Memory B cell (primary cell): ENCODE measurements around the gene GNAZ.

ENCODE experiments used
- ATAC-seq: fragments of 150-1000 bp; cut with Tn5 transposase; 2 replicates; pipeline ENCODE4 v1.10.0; 2021; ENCODE audit warnings: low read depth, mild to moderate bottlenecking, moderate library complexity
- DNase-seq, 2 donors: peaks; one replicate each; pipeline ENCODE4 v3.0.0; 2022; ENCODE audit warnings: low spot score in 2 of 2
- H3K27ac Mint-ChIP-seq: one replicate; pipeline ENCODE4 v1.8.0; 2022; ENCODE audit warnings: mild to moderate bottlenecking, moderate library complexity, mixed read lengths
- H3K27me3 Mint-ChIP-seq: one replicate; pipeline ENCODE4 v1.8.0; 2022; ENCODE audit warnings: mixed read lengths
- H3K36me3 Mint-ChIP-seq: one replicate; pipeline ENCODE4 v1.8.0; 2022; ENCODE audit warnings: mild to moderate bottlenecking, mixed read lengths
- H3K4me1 Mint-ChIP-seq: one replicate; pipeline ENCODE4 v1.8.0; 2022; ENCODE audit warnings: mixed read lengths
- H3K4me3 Mint-ChIP-seq: one replicate; pipeline ENCODE4 v1.8.0; 2022; ENCODE audit warnings: mild to moderate bottlenecking, moderate library complexity, mixed read lengths
- H3K9me3 Mint-ChIP-seq: one replicate; pipeline ENCODE4 v1.8.0; 2022; ENCODE audit warnings: mixed read lengths

The GNAZ gene

DNA sequence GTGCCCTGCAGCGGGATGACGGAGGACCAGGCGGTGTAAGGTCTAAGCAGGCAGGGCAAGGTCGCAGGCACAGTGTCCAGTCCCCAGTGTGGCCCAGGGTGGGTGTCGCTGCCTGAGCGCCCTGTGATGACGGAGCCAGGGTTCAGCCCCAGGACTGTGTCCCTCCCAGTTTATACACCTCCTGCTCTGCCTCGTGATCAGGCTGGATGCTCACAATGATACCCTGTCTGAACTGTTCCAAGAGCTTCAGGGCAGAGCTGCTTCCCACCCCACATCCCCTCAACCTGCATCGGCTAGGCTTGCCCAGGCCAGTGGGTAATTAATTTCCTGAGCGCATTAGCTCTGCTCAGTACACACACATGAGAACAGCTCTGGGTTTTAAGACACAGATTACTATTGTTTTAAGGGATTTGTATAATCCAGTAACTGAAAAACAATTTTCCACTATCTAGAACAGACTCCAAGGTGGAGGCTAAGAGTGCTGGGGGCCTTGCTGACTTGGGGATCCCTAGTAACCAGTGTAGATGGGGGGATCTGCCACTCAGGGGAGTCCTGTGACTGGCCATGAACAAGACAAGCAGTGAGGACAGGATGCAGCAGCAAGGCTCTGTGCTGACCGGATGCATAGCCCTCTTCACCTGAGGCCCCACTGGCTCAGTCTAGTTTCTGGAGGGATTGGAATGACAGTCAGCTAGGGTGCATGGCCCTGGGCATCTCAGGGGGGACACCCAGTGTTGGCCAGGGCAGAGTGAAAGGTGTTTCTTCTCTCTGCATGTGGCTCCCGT, 34.1 kb downstream of the GNAZ start:
- Mint-ChIP-seq H3K4me3 (no peak overlapping the region), H3K27me3 (no peaks in the 10 kb centered on the region), H3K27ac (no peak overlapping the region), H3K4me1 (no peaks in the 10 kb centered on the region), H3K9me3 (no peaks in the 10 kb centered on the region), H3K36me3 (no peaks in the 10 kb centered on the region)
- DNase-seq (no peak), ATAC-seq (no peak)

DNA sequence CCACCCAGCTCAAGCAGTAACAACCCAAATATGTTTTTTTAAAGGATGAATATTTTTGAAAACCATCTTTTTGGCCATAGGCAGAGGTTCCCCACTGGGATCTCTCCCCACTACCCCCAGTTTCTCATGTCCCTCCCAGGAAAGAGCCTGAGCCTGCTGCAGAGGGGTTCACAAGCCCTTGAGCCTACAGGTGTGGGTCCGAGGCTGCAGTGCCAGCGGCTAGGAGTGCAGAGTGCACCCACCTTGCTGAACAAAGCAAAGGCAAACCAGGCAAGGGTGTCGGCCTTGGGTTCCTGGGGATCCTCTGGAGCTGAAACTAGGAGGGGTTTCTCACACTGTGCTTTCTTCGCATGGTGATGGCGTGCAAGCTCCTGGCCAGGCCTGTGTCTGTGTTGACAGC, 35.0 kb downstream of the GNAZ start:
- H3K27ac Mint-ChIP-seq = no peak overlapping the region
- H3K4me1 Mint-ChIP-seq = no peaks in the 10 kb centered on the region
- H3K27me3 Mint-ChIP-seq = no peaks in the 10 kb centered on the region
- no peaks in the 10 kb centered on the region for H3K36me3 Mint-ChIP-seq
- no peak for ATAC-seq
- H3K4me3 Mint-ChIP-seq = no peak overlapping the region
- no peaks in the 10 kb centered on the region for H3K9me3 Mint-ChIP-seq
- no peak for DNase-seq

DNA sequence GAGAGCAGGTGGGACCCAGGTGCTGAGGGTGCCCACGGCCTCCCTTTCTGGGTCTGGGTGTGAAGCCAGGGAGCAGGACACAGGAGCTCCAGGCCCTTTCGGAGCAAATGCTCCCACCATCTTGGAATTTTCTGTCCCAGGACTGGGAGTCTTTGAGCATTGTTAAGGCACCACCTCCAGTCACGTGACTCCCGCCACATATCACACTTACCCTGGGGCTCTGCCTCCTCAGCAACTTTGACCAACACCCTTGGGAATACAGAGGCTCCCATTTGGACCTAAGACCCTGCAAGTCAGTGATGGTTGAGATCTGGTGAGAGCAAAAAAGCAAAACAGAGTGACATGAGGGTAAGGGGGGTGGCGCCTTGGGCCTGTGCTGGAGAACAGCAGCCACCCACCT, 35.6 kb downstream of the GNAZ start:
- Mint-ChIP-seq H3K4me3 (no peak overlapping the region), H3K36me3 (no peaks in the 10 kb centered on the region), H3K27ac (no peak overlapping the region), H3K4me1 (no peaks in the 10 kb centered on the region), H3K27me3 (no peaks in the 10 kb centered on the region), H3K9me3 (no peaks in the 10 kb centered on the region)
- ATAC-seq (no peak), DNase-seq (no peak)

DNA sequence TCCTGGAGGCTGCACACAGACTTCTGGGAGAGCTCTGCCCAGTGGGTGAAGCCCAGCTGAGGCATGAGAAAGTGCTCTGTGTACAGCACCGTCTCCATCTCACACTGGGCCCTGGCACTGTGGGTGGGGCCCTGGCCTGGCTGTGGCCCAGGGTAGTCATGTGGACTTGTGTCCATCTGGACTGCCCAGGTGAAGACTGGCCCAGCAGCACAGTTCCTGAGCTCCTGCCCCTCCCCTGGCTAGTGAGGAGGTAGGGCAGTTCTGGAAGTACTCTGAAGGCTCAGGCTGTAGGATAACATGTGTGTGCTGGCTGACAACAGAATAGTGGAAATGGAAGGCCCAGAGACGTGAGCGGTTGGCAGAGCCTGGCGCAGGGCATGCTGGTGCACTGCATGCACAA, 36.0 kb downstream of the GNAZ start:
- Mint-ChIP-seq H3K27ac (no peak overlapping the region), H3K9me3 (no peaks in the 10 kb centered on the region), H3K4me1 (no peaks in the 10 kb centered on the region), H3K36me3 (no peaks in the 10 kb centered on the region), H3K27me3 (no peaks in the 10 kb centered on the region), H3K4me3 (no peak overlapping the region)
- ATAC-seq = no peak
- DNase-seq = no peak

DNA sequence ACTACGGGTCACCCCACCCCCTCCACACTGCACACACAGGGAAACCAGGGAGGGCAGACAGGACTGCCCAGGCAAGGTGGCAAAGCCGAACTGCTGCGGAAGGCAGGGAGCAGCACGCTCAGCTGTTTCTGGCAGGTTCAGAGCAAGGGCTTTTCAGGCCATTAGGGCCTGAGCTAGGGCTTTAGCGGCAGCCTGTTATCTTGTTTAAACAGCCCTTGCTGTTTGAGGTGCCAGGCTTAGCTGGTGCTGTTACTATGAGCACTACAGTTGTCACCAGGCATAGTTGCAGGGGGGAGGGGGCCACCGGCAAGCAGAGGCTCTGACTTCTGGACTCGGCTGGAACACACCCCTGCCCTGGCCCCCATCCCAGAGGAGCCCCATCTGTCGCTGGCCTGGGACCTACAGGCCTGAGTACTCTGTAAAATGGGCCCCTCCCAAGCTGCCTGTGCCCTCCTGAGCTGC, 36.6 kb downstream of the GNAZ start:
- no peak overlapping the region for H3K4me3 Mint-ChIP-seq
- H3K27ac Mint-ChIP-seq = no peak overlapping the region
- no peaks in the 10 kb centered on the region for H3K27me3 Mint-ChIP-seq
- no peaks in the 10 kb centered on the region for H3K9me3 Mint-ChIP-seq
- no peak for DNase-seq
- no peaks in the 10 kb centered on the region for H3K36me3 Mint-ChIP-seq
- ATAC-seq = no peak
- no peaks in the 10 kb centered on the region for H3K4me1 Mint-ChIP-seq

DNA sequence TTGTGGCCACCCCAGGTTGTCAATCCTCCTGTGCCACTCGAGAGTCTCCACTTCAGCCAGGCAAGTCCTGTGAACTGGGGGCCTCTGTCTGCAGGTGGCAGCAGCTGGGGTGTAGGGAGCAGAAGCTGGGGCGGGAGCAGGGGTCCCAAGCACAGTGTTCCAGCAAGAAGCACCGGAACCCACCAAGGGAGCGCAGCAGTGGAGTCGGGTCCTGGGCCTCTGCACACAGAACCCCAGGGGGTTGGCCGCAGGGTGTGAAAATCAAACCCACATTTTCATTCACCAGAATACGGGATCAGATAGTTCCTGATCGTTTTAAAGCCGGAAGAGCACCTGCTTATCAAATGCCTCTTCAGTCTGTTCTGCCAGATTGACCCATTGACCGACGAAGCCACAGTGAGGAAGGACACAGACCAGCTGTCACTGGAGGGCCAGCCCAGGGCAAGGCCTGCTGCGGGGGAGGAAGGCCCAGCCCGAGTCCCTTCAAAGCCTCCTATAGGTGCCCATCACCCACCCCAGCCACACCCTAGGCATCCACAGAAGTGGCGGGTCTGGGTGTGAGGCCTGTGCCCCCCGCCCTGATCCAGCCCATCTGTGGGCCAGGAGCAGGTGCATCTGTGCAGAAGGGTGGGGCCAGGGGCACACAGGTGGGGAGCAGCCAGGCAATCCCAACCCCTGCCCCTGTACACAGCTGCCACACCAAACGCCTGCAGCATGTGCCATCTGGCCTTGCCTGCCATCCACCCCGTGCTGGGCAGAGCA, 37.3 kb downstream of the GNAZ start:
- Mint-ChIP-seq H3K27ac (no peak overlapping the region), H3K36me3 (no peaks in the 10 kb centered on the region), H3K9me3 (no peaks in the 10 kb centered on the region), H3K4me1 (peaks cover 2% of the 10 kb centered on the region), H3K27me3 (no peaks in the 10 kb centered on the region), H3K4me3 (no peak overlapping the region)
- no peak for ATAC-seq
- DNase-seq = no peak

DNA sequence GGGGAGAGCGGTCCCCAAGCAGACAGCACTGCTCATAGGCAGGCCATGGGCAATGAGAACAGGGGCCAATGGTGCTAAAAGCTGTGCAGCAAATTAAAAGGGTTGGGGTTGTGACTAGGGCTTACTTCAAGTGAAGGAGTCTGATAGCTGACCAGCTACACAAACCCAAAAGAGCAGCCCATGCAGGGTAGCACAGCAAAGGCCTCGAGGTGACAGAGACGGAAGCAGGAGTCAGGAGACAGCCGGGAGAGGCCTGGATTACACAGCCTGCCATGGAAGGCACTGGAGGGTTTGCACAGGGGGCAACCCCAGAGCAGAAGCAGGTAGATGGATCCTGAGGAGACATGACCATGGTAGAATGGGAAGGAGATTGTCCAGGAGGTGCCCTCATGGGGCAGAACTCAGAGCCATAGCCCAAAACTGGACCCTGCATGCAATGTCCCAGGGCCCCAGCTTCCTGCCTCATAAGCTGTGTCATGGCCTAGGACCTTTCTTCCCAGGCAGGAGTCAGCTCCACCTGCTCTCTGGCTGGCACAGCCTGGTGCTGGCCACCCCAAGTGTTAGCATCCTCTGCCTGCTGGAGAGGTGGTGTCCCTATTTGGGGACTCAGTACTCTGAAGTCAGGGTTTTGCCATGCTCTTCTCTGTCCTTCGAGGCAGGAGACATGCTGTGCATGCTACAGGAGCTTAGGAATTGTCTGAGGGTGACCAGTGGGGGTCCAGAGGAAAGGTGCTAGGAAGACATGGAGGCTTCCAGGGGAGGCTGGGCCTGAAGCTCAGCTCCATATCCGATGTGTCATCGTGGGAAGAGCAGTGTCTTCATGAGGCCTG, 38.1 kb downstream of the GNAZ start:
- Mint-ChIP-seq H3K4me3 (no peak overlapping the region), H3K9me3 (no peaks in the 10 kb centered on the region), H3K36me3 (no peaks in the 10 kb centered on the region), H3K27me3 (no peaks in the 10 kb centered on the region), H3K4me1 (peaks cover 2% of the 10 kb centered on the region), H3K27ac (no peak overlapping the region)
- DNase-seq = no peak
- no peak for ATAC-seq

DNA sequence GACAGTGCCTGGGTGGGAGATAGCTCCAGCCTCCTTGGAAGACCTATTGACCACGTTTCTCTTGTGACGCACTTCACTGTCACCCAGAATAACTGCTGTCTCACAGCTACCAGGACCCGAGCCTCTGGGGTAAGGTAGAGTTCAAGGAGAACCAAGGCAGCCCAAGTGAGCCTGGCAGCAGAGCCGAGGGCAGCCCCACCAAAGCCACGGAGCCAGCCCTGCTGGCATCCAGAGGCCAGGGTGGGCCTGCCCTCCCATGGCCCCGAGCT, 38.7 kb downstream of the GNAZ start:
- no peaks in the 10 kb centered on the region for H3K27me3 Mint-ChIP-seq
- no peak overlapping the region for H3K27ac Mint-ChIP-seq
- ATAC-seq (no peak), DNase-seq (no peak)
- H3K36me3 Mint-ChIP-seq = no peaks in the 10 kb centered on the region
- H3K4me1 Mint-ChIP-seq = peaks cover 2% of the 10 kb centered on the region
- no peaks in the 10 kb centered on the region for H3K9me3 Mint-ChIP-seq
- H3K4me3 Mint-ChIP-seq = no peak overlapping the region

DNA sequence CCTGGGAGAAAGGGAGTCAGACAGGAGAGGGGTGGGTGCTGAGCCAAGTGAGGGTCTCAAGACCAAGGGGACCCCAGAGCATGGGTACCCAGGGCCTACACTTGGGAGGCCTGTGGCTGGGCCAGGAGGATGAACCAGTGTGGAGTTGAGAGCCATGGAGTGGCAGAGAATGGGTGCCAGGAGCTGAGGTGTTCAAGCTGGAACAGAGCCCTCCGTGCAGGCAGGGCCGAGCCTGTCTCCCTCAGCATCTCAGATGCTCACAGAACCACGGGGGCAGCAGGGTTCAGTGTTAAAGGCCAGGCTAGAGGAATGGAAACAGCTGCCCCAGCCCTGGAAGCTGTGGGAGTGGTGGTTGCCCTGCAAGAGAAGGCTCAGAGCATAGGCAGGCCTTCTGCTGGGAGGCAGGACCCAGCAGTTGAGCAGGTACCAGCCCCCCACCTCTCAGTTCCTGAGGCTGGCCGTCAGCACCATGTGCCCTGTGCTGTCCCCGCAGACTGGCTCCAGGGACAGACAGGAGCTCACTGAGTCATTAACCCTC, 39.2 kb downstream of the GNAZ start:
- Mint-ChIP-seq H3K36me3 (no peaks in the 10 kb centered on the region), H3K9me3 (no peaks in the 10 kb centered on the region), H3K4me3 (no peak overlapping the region), H3K27me3 (no peaks in the 10 kb centered on the region), H3K27ac (no peak overlapping the region), H3K4me1 (peaks cover 2% of the 10 kb centered on the region)
- ATAC-seq (no peak), DNase-seq (no peak)

DNA sequence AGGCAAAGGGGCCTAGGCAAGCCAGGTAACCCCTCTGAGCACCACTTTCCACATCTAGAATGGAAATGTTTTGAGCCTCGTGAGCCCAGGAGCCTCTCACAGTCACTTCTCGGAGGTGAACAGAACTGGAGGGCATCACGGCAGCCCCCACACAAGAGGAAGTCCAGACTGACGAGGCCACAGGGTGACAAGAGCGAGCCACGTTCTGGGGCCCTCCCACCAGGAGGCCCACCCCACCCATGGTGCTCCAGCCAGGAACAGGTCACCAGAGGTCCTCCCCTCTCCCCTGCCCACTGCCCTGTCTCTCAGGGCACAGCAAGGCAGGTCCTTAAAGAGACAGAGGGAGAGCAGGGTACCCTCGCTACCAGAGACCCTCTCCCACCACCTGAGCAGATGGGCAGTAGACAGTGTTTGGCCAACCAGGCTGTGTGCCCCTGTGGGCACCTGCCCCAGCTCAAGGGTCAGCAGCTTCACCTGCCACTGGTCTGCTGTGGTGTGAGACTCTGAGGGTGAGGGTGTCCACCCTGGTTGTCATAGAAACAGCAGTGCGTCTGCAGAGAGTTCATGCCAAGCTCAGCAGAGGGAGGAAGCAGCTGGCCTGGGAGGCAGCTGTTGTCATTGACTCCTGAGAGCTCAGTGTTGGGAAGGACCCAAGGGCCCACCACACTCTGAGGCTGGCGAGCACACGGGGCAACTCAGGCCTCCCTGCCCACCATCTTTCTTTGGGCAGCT, 40.0 kb downstream of the GNAZ start:
- no peak overlapping the region for H3K4me3 Mint-ChIP-seq
- H3K27ac Mint-ChIP-seq = no peak overlapping the region
- peaks cover 2% of the 10 kb centered on the region for H3K4me1 Mint-ChIP-seq
- no peak for ATAC-seq
- H3K36me3 Mint-ChIP-seq = no peaks in the 10 kb centered on the region
- H3K27me3 Mint-ChIP-seq = no peaks in the 10 kb centered on the region
- DNase-seq = no peak
- H3K9me3 Mint-ChIP-seq = no peaks in the 10 kb centered on the region

DNA sequence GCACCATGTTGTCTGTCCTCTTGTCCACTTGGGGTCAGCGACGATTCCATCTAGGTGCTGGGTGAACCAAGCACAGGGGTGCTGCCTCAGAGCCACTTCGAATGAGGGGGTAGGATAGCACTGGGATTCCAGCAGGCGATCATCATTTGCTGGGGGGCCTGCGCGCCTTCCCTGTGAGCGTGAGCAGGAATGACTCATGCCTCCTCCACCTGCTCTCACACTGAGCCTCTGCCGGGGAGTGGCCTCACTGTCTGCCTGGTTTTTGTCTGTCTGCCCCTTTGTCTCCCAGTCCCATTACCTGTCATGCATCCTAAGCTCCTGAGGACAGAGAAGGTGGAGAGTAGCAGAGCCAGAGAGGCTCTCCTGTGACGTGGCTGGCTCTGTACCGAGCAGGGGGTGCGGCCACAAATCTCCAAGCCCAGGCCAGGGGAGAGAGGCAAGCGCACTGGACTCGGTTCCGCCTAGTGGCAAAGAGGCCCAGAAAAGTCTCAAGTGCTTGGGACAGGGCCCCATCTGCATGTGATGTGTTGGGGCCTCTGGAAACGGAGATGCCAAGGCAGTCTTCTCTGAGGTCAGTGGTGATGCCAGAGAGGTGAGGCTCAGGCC, 40.7 kb downstream of the GNAZ start:
- H3K36me3 Mint-ChIP-seq = no peaks in the 10 kb centered on the region
- no peaks in the 10 kb centered on the region for H3K9me3 Mint-ChIP-seq
- DNase-seq = no peak
- no peaks in the 10 kb centered on the region for H3K27me3 Mint-ChIP-seq
- H3K4me1 Mint-ChIP-seq = peaks cover 2% of the 10 kb centered on the region
- no peak for ATAC-seq
- no peak overlapping the region for H3K4me3 Mint-ChIP-seq
- H3K27ac Mint-ChIP-seq = no peak overlapping the region

DNA sequence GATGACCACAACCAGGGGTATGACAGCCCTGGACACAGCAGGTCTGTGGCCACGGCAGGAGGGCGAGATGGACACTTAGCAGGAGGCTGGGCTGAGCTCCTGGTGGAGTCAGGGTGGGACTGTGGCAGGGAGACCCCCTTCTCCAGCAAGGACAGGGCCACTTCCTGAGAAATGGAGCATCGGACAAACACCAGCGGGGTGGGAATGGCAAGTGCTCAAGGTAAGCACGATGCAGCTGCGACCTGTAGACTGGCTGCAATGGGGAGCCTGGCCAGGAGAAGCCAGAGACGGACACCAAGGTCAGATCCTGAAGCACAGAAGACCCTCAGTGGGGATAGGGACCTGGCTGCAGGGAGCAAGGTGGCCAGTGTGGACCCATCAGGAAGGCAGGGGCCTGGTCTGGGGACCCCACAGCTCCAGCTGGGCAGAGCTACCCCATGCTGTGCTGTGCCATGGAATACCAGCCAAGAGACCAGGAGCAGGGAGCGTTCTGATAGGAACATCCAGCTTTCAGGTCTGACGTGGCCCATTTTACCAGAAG, 42.2 kb downstream of the GNAZ start:
- no peak for ATAC-seq
- no peak overlapping the region for H3K4me3 Mint-ChIP-seq
- no peak overlapping the region for H3K27ac Mint-ChIP-seq
- H3K9me3 Mint-ChIP-seq = no peaks in the 10 kb centered on the region
- no peaks in the 10 kb centered on the region for H3K27me3 Mint-ChIP-seq
- DNase-seq = no peak
- H3K36me3 Mint-ChIP-seq = no peaks in the 10 kb centered on the region
- H3K4me1 Mint-ChIP-seq = peaks cover 2% of the 10 kb centered on the region
